Measurements from ENCODE around the gene BTBD9. TPM values are rescaled to one million over a fixed set of nuclear protein-coding genes. Genes with fewer than 3 reads are reported as not detected.

Gene BTBD9
- total RNA-seq, 1 experiment from 2014 or later, result 10.8 TPM

DNA sequence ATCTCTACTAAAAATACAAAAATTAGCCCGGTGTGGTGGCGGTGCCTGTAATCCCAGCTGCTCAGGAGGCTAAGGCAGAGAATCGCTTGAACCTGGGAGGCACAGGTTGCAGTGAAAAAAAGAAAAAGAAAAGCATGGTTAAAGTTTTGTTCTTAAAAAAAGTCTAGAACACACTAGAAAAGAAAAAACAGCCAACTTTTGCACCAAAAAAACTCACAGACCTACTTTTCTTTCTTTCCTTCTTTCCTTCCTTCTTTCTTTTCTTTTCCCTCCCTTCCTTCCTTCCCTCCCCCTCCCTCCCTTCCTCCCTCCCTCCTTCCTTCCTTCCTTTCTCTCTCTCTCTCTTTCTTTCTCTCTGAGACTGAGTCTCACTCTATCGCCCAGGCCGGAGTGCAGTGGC is 204.4 kb downstream of the BTBD9 start:
- Histone ChIP-seq H3K36me3 (ENCODE audit: low read depth) (no peaks in the 10 kb centered on the region), H3K4me2 (no peak overlapping the region), H3K27ac (no peak overlapping the region), H2AFZ (no peak overlapping the region), H3F3A (ENCODE audit: insufficient read depth, low read depth) (0 out of 2 replicates have a peak, but pooled peaks cover 8% of the 10 kb centered on the region), H3K4me3 (no peak overlapping the region), H3K9me3 (ENCODE audit: insufficient read depth, low read depth) (no peaks in the 10 kb centered on the region), H3K4me1 (replicated peaks; ENCODE audit: insufficient read depth) (peaks cover 26% of the 10 kb centered on the region), H3K27me3 (ENCODE audit: insufficient read depth, low read depth) (no peaks in the 10 kb centered on the region), H4K20me1 (ENCODE audit: insufficient read depth) (no peaks in the 10 kb centered on the region), H3K79me2 (ENCODE audit: low read depth) (no peaks in the 10 kb centered on the region), H3K9me2 (ENCODE audit: insufficient read depth) (no peaks in the 10 kb centered on the region)
- ChIA-PET POLR2A (ENCODE audit: unreplicated experiment) (no interaction called here), CTCF (no interaction called here)
- intact Hi-C loops (cut with micrococcal nuclease; ENCODE audit: unreplicated experiment), result no loop called here
- TF ChIP-seq EZH2 (IDR thresholded peaks at IDR 0.05; ENCODE audit: low read depth), result no peak
- TF ChIP-seq, protein P1, sequence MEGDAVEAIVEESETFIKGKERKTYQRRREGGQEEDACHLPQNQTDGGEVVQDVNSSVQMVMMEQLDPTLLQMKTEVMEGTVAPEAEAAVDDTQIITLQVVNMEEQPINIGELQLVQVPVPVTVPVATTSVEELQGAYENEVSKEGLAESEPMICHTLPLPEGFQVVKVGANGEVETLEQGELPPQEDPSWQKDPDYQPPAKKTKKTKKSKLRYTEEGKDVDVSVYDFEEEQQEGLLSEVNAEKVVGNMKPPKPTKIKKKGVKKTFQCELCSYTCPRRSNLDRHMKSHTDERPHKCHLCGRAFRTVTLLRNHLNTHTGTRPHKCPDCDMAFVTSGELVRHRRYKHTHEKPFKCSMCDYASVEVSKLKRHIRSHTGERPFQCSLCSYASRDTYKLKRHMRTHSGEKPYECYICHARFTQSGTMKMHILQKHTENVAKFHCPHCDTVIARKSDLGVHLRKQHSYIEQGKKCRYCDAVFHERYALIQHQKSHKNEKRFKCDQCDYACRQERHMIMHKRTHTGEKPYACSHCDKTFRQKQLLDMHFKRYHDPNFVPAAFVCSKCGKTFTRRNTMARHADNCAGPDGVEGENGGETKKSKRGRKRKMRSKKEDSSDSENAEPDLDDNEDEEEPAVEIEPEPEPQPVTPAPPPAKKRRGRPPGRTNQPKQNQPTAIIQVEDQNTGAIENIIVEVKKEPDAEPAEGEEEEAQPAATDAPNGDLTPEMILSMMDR (conservative IDR thresholded peaks at IDR 0.05), result no peak
- BruUV-seq (replicated peaks), result no TSS peak
- no peak for DNase-seq

DNA sequence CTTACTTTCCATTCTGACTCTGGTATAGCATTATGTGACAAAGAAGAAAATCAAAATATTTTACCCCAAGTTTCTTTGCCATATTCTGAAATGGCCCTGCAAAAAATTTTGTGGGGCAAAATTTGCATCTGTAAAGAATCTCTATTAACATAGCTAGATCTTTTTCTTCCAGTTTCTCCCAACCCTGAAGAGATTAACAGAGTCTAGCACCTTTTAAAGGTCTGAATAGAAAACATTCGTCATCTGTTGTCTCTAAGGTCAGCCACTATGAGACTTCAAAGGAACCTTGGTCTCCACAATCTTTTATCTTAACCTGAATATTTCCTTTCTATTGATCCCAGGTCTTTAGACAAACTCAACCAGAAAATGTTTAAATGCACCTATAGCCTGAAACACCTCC is 205.7 kb downstream of the BTBD9 start:
- intact Hi-C loops (cut with micrococcal nuclease; ENCODE audit: unreplicated experiment), result no loop called here

DNA sequence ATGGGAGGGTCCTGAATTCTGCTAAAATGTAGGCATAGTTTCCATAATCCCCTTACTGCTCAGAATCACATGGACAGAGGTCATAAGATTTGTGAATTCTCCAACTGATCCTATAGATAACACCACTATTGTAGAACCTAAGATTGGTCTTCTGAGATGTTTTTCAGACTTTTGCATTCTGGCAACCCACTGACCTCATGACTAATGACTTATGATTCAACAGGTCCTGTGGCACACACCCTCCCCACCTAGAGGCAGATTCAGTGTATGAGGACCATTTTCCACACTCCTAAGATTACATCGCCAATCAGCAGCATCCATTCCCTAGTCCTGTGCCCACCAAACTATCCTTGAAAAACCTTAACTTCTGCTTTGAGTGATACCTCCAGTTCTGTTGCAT is 207.2 kb downstream of the BTBD9 start:
- no peaks in the 10 kb centered on the region for H3K9me2 ChIP-seq (ENCODE audit: insufficient read depth)
- no peak overlapping the region for H3K4me3 ChIP-seq
- DNase-seq, result no peak
- no peaks in the 10 kb centered on the region for H3K36me3 ChIP-seq (ENCODE audit: low read depth)
- H3K27ac ChIP-seq, result no peak overlapping the region
- no peak overlapping the region for H2AFZ ChIP-seq
- H3F3A ChIP-seq (ENCODE audit: insufficient read depth, low read depth), result 0 out of 2 replicates have a peak, but pooled peaks cover 6% of the 10 kb centered on the region
- TF ChIP-seq, protein P1 (conservative IDR thresholded peaks at IDR 0.05), result no peak
- TF ChIP-seq EZH2 (IDR thresholded peaks at IDR 0.05; ENCODE audit: low read depth), result no peak
- H4K20me1 ChIP-seq (ENCODE audit: insufficient read depth), result no peaks in the 10 kb centered on the region
- no peak overlapping the region for H3K4me2 ChIP-seq
- ChIA-PET POLR2A (ENCODE audit: unreplicated experiment) (no interaction called here), CTCF (no interaction called here)
- no peaks in the 10 kb centered on the region for H3K9me3 ChIP-seq (ENCODE audit: insufficient read depth, low read depth)
- intact Hi-C loops (cut with micrococcal nuclease; ENCODE audit: unreplicated experiment), result no loop called here
- no peaks in the 10 kb centered on the region for H3K79me2 ChIP-seq (ENCODE audit: low read depth)
- H3K27me3 ChIP-seq (ENCODE audit: insufficient read depth, low read depth), result no peaks in the 10 kb centered on the region
- peaks cover 20% of the 10 kb centered on the region for H3K4me1 ChIP-seq (replicated peaks; ENCODE audit: insufficient read depth)
- no TSS peak for BruUV-seq (replicated peaks)

More for the DNA sequence above, 205.7 kb downstream of the BTBD9 start:
- H3K27ac ChIP-seq, result no peak overlapping the region
- ChIA-PET POLR2A (ENCODE audit: unreplicated experiment) (no interaction called here), CTCF (no interaction called here)
- H3K4me2 ChIP-seq, result no peak overlapping the region
- peaks cover 24% of the 10 kb centered on the region for H3K4me1 ChIP-seq (replicated peaks; ENCODE audit: insufficient read depth)
- no peaks in the 10 kb centered on the region for H3K9me3 ChIP-seq (ENCODE audit: insufficient read depth, low read depth)
- TF ChIP-seq EZH2 (IDR thresholded peaks at IDR 0.05; ENCODE audit: low read depth), result no peak
- TF ChIP-seq, protein P1 (conservative IDR thresholded peaks at IDR 0.05), result no peak
- H3K36me3 ChIP-seq (ENCODE audit: low read depth), result no peaks in the 10 kb centered on the region
- no peaks in the 10 kb centered on the region for H4K20me1 ChIP-seq (ENCODE audit: insufficient read depth)
- BruUV-seq (replicated peaks), result no TSS peak
- 0 out of 2 replicates have a peak, but pooled peaks cover 8% of the 10 kb centered on the region for H3F3A ChIP-seq (ENCODE audit: insufficient read depth, low read depth)
- H3K9me2 ChIP-seq (ENCODE audit: insufficient read depth), result no peaks in the 10 kb centered on the region
- no peak overlapping the region for H2AFZ ChIP-seq
- H3K27me3 ChIP-seq (ENCODE audit: insufficient read depth, low read depth), result no peaks in the 10 kb centered on the region
- H3K79me2 ChIP-seq (ENCODE audit: low read depth), result no peaks in the 10 kb centered on the region
- H3K4me3 ChIP-seq, result no peak overlapping the region
- DNase-seq, result no peak

Measured in PC-9 (cell line).